Mucosa of rectum (tissue), 2 donors: ENCODE data around the gene CFAP97D2.
"Not testable (repeated sequence)": the region's sequence is repeated elsewhere in the genome, so short reads cannot be mapped to it uniquely, and the experiment has no call there.

Experiments
- H3K27ac ChIP-seq, 2 donors: one replicate each; pipeline ENCODE4 v1.7.0; 2013; ENCODE audit warnings: inconsistent platforms in 2 of 2, low read depth in 2 of 2, low read length in 2 of 2
- H3K27me3 ChIP-seq, 2 donors: one replicate each; pipeline ENCODE4 v1.7.0; 2013; ENCODE audit warnings: low read length in 2 of 2; ENCODE audit not compliant: control insufficient read depth in 2 of 2, insufficient read depth in 2 of 2
- H3K36me3 ChIP-seq, 2 donors: one replicate each; pipeline ENCODE4 v1.7.0; 2013; ENCODE audit warnings: low read length in 2 of 2; ENCODE audit not compliant: control insufficient read depth in 2 of 2, insufficient read depth in 2 of 2
- H3K4me1 ChIP-seq, 2 donors: one replicate each; pipeline ENCODE4 v1.7.0; 2013; ENCODE audit warnings: low read length in 2 of 2, mild to moderate bottlenecking in 1 of 2; ENCODE audit not compliant: control insufficient read depth in 2 of 2, insufficient read depth in 2 of 2
- H3K4me3 ChIP-seq, 2 donors: one replicate each; pipeline ENCODE4 v1.7.0; 2013; ENCODE audit warnings: low read length in 2 of 2
- H3K9ac ChIP-seq, 2 donors: one replicate each; pipeline ENCODE4 v1.7.0; 2013; ENCODE audit warnings: low read length in 2 of 2, low read depth in 1 of 2, mild to moderate bottlenecking in 1 of 2
- H3K9me3 ChIP-seq, 2 donors: one replicate each; pipeline ENCODE4 v1.7.0; 2013; ENCODE audit warnings: low read length in 2 of 2; ENCODE audit not compliant: control insufficient read depth in 2 of 2
- donor health status: healthy.
- donor health status: Normal muscosa, but diverticular disease.

CFAP97D2 gene

GRCh38 chr13:114263578-114263977 is 84.5 kb downstream of the CFAP97D2 start:
- Histone ChIP-seq H3K9me3 (no peaks in the 10 kb centered on the region), H3K4me1 (peaks cover 4 to 24% of the 10 kb centered on the region in 2 donors), H3K4me3 (no peak overlapping the region), H3K9ac (no peak overlapping the region), H3K27me3 (no peaks in the 10 kb centered on the region), H3K27ac (no peak overlapping the region), H3K36me3 (peaks cover 53 to 78% of the 10 kb centered on the region in 2 donors)

GRCh38 chr13:114264313-114264712 is 85.3 kb downstream of the CFAP97D2 start:
- not testable (repeated sequence) for H3K27ac ChIP-seq, H3K9ac ChIP-seq, H3K27me3 ChIP-seq, H3K4me3 ChIP-seq, H3K9me3 ChIP-seq
- H3K4me1 ChIP-seq: peaks cover 6 to 24% of the 10 kb centered on the region in 2 donors
- H3K36me3 ChIP-seq: peaks cover 57 to 79% of the 10 kb centered on the region in 2 donors

GRCh38 chr13:114264886-114265611 is 86.0 kb downstream of the CFAP97D2 start:
- Histone ChIP-seq H3K4me3 (no peak overlapping the region), H3K36me3 (peaks cover 53 to 76% of the 10 kb centered on the region in 2 donors)

GRCh38 chr13:114266241-114266640 is 87.2 kb downstream of the CFAP97D2 start:
- Histone ChIP-seq H3K27me3 (no peaks in the 10 kb centered on the region), H3K36me3 (peaks cover 52 to 70% of the 10 kb centered on the region in 2 donors), H3K4me1 (peaks cover 6 to 7% of the 10 kb centered on the region in 2 donors), H3K9me3 (no peaks in the 10 kb centered on the region), H3K9ac (no peak overlapping the region), H3K27ac (no peak overlapping the region), H3K4me3 (no peak overlapping the region)

More at GRCh38 chr13:114264886-114265611, 86.0 kb downstream of the CFAP97D2 start:
- H3K9me3 ChIP-seq: no peaks in the 10 kb centered on the region
- no peak overlapping the region for H3K27ac ChIP-seq
- H3K9ac ChIP-seq: no peak overlapping the region
- no peaks in the 10 kb centered on the region for H3K27me3 ChIP-seq
- H3K4me1 ChIP-seq: peaks cover 6 to 17% of the 10 kb centered on the region in 2 donors

- Histone ChIP-seq H3K9me3 (no peaks in the 10 kb centered on the region), H3K27ac (no peak overlapping the region), H3K4me1 (peaks cover 0 to 2% of the 10 kb centered on the region in 2 donors), H3K4me3 (no peak overlapping the region), H3K9ac (no peak overlapping the region), H3K27me3 (no peaks in the 10 kb centered on the region), H3K36me3 (peaks cover 52 to 63% of the 10 kb centered on the region in 2 donors)
Measured at GRCh38 chr13:114268344-114269280, 89.6 kb downstream of the CFAP97D2 start.

- H3K9ac ChIP-seq: no peak overlapping the region
- H3K4me3 ChIP-seq: no peak overlapping the region
- H3K9me3 ChIP-seq: no peaks in the 10 kb centered on the region
- no peaks in the 10 kb centered on the region for H3K27me3 ChIP-seq
- peaks cover 0 to 2% of the 10 kb centered on the region in 2 donors for H3K4me1 ChIP-seq
- peaks cover 46 to 62% of the 10 kb centered on the region in 2 donors for H3K36me3 ChIP-seq
- no peak overlapping the region for H3K27ac ChIP-seq
Measured at GRCh38 chr13:114269281-114269770, 90.3 kb downstream of the CFAP97D2 start.
